Smooth muscle cell (in vitro differentiated cells): ENCODE measurements around the gene CCDC150. TPM values are rescaled to one million over a fixed set of nuclear protein-coding genes. Genes with fewer than 3 reads are reported as not detected.

Experiments used
- polyA plus RNA-seq: library from polyadenylated mRNA; unstranded; fragments of >200 nt; fragmentation: Nextera tagmentation; extraction: Ambion mirVana; gene quantifications from 2 replicates; pipeline ENCODE4 v1.2.1, GENCODE V29; 2016
- small RNA-seq: library from RNA; depleted of rRNA; stranded (forward); fragments of <200 nt; gene quantifications from one replicate; pipeline ENCODE3, GENCODE V24; 2014
- total RNA-seq: library from RNA; depleted of rRNA; stranded (reverse); fragments of >200 nt; gene quantifications from 2 replicates; pipeline ENCODE4 v1.2.3, GENCODE V29; 2014

CCDC150 gene
- total and polyA plus RNA-seq, 2 experiments from 2014 or later = 2.0 to 2.5 TPM

Small RNA genes lying within 50 kb of the gene (small RNA-seq; reads per million reads assigned to genes)
- not detected for gene RF00424

Other genes starting within 250 kb of the CCDC150 start
- 11.0 and 15.0 TPM in 2 replicates for gene HECW2, start 46.2 kb upstream of the CCDC150 start, total RNA-seq
- gene HECW2, start 46.2 kb upstream of the CCDC150 start, polyA plus RNA-seq = 3.5 and 3.9 TPM in 2 replicates
- 39.5 and 60.4 TPM in 2 replicates for gene GTF3C3, start 160.0 kb downstream of the CCDC150 start, total RNA-seq
- gene GTF3C3, start 160.0 kb downstream of the CCDC150 start, polyA plus RNA-seq = 15.9 and 17.0 TPM in 2 replicates
- gene C2orf66, start 169.6 kb downstream of the CCDC150 start, total RNA-seq = 0.76 and 1.2 TPM in 2 replicates
- not detected in 2 replicates for gene C2orf66, start 169.6 kb downstream of the CCDC150 start, polyA plus RNA-seq